WTC11 (cell line): ENCODE results near the gene CDR2. TPM values are rescaled to one million over a fixed set of nuclear protein-coding genes. Genes with fewer than 3 reads are reported as not detected.

Experiments
- ATAC-seq: fragments of 200-7000 bp; cut with Tn5 transposase; 2 replicates; pipeline ENCODE4 v1.10.0; 2021; ENCODE audit warnings: mild to moderate bottlenecking, moderate library complexity
- CTCF ChIA-PET: fragments of 300-600 bp; sonication (Branson Sonifier 250); formaldehyde crosslinking; loops from one replicate; lab custom pipeline; 2021; ENCODE audit warnings: antibody characterized with exemption; lab: Charles Lee
- POLR2A ChIA-PET: fragments of 350-600 bp; sonication (Branson Sonifier 250); formaldehyde crosslinking; loops from one replicate; lab custom pipeline; 2021; ENCODE audit warnings: antibody characterized with exemption; lab: Charles Lee
- DNase-seq: peaks from one replicate; pipeline ENCODE4 v3.0.0; 2021; ENCODE audit warnings: low spot score
- H3K27ac Mint-ChIP-seq: 2 replicates; pipeline ENCODE4 v1.8.0; 2021; ENCODE audit warnings: mixed read lengths
- H3K27me3 Mint-ChIP-seq: 2 replicates; pipeline ENCODE4 v1.8.0; 2021; ENCODE audit warnings: low read depth, mild to moderate bottlenecking, moderate library complexity, mixed read lengths
- H3K36me3 Mint-ChIP-seq: 2 replicates; pipeline ENCODE4 v1.8.0; 2021; ENCODE audit warnings: mixed read lengths
- H3K4me1 Mint-ChIP-seq: 2 replicates; pipeline ENCODE4 v1.8.0; 2022; ENCODE audit warnings: mixed read lengths
- H3K4me3 Mint-ChIP-seq: 2 replicates; pipeline ENCODE4 v1.8.0; 2021; ENCODE audit warnings: mild to moderate bottlenecking, moderate library complexity, mixed read lengths
- H3K9me3 Mint-ChIP-seq: 2 replicates; pipeline ENCODE4 v1.8.0; 2021; ENCODE audit warnings: mixed read lengths
- ATF1 ChIP-seq: sonication (generic); formaldehyde crosslinking; IDR thresholded peaks from 2 replicates; pipeline ENCODE4 v1.8.1; 2023; ENCODE audit warnings: mild to moderate bottlenecking, moderate library complexity, missing genetic modification reagents
- FOXJ3 ChIP-seq: sonication (generic); formaldehyde crosslinking; IDR thresholded peaks from 2 replicates; pipeline ENCODE4 v1.9.0; 2021; ENCODE audit warnings: missing genetic modification reagents, mild to moderate bottlenecking, borderline replicate concordance
- IRF2 ChIP-seq: sonication (generic); formaldehyde crosslinking; IDR thresholded peaks from 2 replicates; pipeline ENCODE4 v1.8.0; 2022; ENCODE audit warnings: low read depth, missing genetic modification reagents, borderline replicate concordance
- JUN ChIP-seq: sonication (generic); formaldehyde crosslinking; IDR thresholded peaks from 2 replicates; pipeline ENCODE4 v1.8.0; 2023; ENCODE audit warnings: mild to moderate bottlenecking, missing genetic modification reagents
- MYBL2 ChIP-seq: sonication (generic); formaldehyde crosslinking; IDR thresholded peaks from 2 replicates; pipeline ENCODE4 v1.8.1; 2023; ENCODE audit warnings: mild to moderate bottlenecking, moderate library complexity, missing genetic modification reagents
- NFE2L1 ChIP-seq: sonication (generic); formaldehyde crosslinking; IDR thresholded peaks from 2 replicates; pipeline ENCODE4 v1.8.1; 2023; ENCODE audit warnings: missing genetic modification reagents
- NR2C2 ChIP-seq: sonication (generic); formaldehyde crosslinking; IDR thresholded peaks from 2 replicates; pipeline ENCODE4 v1.8.0; 2022; ENCODE audit warnings: mild to moderate bottlenecking, missing genetic modification reagents
- SP1 ChIP-seq: sonication (generic); formaldehyde crosslinking; conservative IDR thresholded peaks from 2 replicates; pipeline ENCODE4 v1.8.1; 2022; ENCODE audit warnings: missing genetic modification reagents
- ZNF121 ChIP-seq: sonication (generic); formaldehyde crosslinking; IDR thresholded peaks from 2 replicates; pipeline ENCODE4 v1.8.0; 2023; ENCODE audit warnings: missing genetic modification reagents
- ZNF232 ChIP-seq: sonication (generic); formaldehyde crosslinking; IDR thresholded peaks from 2 replicates; pipeline ENCODE4 v1.8.0; 2022; ENCODE audit warnings: mild to moderate bottlenecking, missing genetic modification reagents
- ZNF317 ChIP-seq: sonication (generic); formaldehyde crosslinking; IDR thresholded peaks from 2 replicates; pipeline ENCODE4 v1.8.1; 2023; ENCODE audit warnings: low read depth, mild to moderate bottlenecking, moderate library complexity, missing genetic modification reagents, borderline replicate concordance
- total RNA-seq: library from RNA; stranded (reverse); gene quantifications from 3 replicates; pipeline ENCODE4 v1.2.3, GENCODE V29; 2021
- TF ChIP-seq, protein P1 (sequence below): sonication (generic); formaldehyde crosslinking; IDR thresholded peaks from 2 replicates; pipeline ENCODE4 v1.8.0; 2022; ENCODE audit warnings: mild to moderate bottlenecking, missing genetic modification reagents
- TF ChIP-seq, protein P2 (sequence below): sonication (generic); formaldehyde crosslinking; IDR thresholded peaks from 2 replicates; pipeline ENCODE4 v1.8.1; 2023; ENCODE audit warnings: mild to moderate bottlenecking, missing genetic modification reagents
- TF ChIP-seq, protein P3 (sequence below): sonication (generic); formaldehyde crosslinking; IDR thresholded peaks from 2 replicates; pipeline ENCODE4 v1.8.1; 2023; ENCODE audit warnings: mild to moderate bottlenecking, moderate library complexity, missing genetic modification reagents

The CDR2 gene
- total RNA-seq, 1 experiment from 2014 or later = 40.9 TPM

DNA sequence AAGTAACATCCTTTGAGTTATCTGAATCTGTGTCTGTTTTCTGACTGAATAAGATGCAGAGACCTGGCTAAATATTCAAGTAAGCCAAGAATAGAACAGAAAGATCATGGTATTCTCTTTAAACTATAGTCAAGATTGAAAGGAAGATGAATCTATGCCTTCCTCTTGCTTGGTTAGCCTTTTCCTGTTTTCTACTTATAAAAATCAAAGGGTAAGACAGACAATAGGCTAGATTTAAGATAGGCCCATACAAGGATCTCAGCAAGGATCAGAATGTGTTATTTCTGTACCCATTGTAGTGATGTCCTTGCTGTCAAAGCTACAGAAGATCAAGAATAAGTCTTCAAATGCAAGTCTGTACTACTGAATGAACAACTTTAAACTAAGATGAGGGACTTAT lies 7.0 kb upstream of the CDR2 start:
- H3K36me3 Mint-ChIP-seq = no peaks in the 10 kb centered on the region
- ChIA-PET POLR2A (no interaction called here), CTCF (no interaction called here)
- no peak overlapping the region for H3K27ac Mint-ChIP-seq
- no peak overlapping the region for H3K4me3 Mint-ChIP-seq
- ATAC-seq (no peak), DNase-seq (no peak)
- H3K27me3 Mint-ChIP-seq = peaks cover under 1% of the 10 kb centered on the region; the same call in 1 of the 2 replicates
- no peaks in the 10 kb centered on the region for H3K9me3 Mint-ChIP-seq
- H3K4me1 Mint-ChIP-seq = peaks cover 3% of the 10 kb centered on the region
- no peak for TF ChIP-seq MYBL2 (CRISPR knock-in tag)
- no peak for TF ChIP-seq ATF1 (CRISPR knock-in tag)
- TF ChIP-seq NFE2L1 (CRISPR knock-in tag) = no peak
- no peak for TF ChIP-seq SP1 (CRISPR knock-in tag)
- no peak for TF ChIP-seq FOXJ3
- TF ChIP-seq JUN = no peak
- TF ChIP-seq ZNF121 (CRISPR knock-in tag) = no peak
- TF ChIP-seq, protein P1, sequence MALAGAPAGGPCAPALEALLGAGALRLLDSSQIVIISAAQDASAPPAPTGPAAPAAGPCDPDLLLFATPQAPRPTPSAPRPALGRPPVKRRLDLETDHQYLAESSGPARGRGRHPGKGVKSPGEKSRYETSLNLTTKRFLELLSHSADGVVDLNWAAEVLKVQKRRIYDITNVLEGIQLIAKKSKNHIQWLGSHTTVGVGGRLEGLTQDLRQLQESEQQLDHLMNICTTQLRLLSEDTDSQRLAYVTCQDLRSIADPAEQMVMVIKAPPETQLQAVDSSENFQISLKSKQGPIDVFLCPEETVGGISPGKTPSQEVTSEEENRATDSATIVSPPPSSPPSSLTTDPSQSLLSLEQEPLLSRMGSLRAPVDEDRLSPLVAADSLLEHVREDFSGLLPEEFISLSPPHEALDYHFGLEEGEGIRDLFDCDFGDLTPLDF (CRISPR knock-in tag) = no peak
- TF ChIP-seq, protein P2, sequence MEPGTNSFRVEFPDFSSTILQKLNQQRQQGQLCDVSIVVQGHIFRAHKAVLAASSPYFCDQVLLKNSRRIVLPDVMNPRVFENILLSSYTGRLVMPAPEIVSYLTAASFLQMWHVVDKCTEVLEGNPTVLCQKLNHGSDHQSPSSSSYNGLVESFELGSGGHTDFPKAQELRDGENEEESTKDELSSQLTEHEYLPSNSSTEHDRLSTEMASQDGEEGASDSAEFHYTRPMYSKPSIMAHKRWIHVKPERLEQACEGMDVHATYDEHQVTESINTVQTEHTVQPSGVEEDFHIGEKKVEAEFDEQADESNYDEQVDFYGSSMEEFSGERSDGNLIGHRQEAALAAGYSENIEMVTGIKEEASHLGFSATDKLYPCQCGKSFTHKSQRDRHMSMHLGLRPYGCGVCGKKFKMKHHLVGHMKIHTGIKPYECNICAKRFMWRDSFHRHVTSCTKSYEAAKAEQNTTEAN (CRISPR knock-in tag) = no peak
- TF ChIP-seq, all 79 proteins: peak for 0

DNA sequence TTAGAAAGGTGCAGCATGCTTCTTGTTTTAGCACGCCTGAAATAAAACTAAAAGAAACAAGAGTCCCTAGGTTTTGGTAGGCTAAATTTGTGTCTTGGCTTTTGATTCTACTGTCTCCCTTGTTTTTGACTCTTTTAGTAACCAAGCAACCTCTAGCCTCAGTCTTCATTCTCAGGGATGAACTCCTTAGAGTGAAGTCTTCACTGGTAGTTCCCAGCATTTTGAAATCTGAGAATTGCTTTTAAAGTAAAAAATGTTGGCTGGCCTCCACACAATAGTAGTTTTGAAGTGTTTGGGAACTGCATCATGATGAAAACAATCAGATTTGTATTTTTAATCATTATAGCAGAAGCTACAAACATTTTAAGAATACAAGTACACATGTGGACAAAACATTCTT lies 6.1 kb upstream of the CDR2 start:
- Mint-ChIP-seq H3K27ac (no peak overlapping the region), H3K36me3 (no peaks in the 10 kb centered on the region), H3K4me1 (peaks cover 9% of the 10 kb centered on the region), H3K9me3 (no peaks in the 10 kb centered on the region), H3K4me3 (no peak overlapping the region)
- CTCF ChIA-PET = no interaction called here
- POLR2A ChIA-PET = no interaction called here
- no peak for DNase-seq
- no peak for ATAC-seq
- no peak for TF ChIP-seq ZNF232 (CRISPR knock-in tag)
- TF ChIP-seq MYBL2 (CRISPR knock-in tag) = no peak
- TF ChIP-seq IRF2 (CRISPR knock-in tag) = no peak
- no peak for TF ChIP-seq NR2C2 (CRISPR knock-in tag)
- TF ChIP-seq, all 79 proteins: peak for 0
- peaks cover 9% of the 10 kb centered on the region for H3K27me3 Mint-ChIP-seq

DNA sequence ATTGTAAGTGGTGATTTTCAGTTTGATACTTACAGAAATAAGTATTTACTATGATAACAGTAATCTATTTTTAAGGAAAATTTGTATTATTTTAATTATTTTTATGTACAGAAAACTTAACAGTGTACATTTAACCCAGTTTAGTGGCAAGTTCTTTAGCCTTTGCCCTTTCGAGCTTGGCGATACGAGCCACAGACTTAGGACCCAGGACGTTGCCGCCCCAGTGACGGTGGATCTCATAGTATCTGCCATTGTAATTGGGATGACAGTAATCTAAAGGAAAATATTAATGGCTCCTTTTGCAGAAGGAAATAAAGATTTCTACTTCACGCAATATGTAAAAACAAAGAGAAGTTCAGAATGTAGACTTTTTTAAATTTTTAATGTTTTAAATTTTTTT lies 5.2 kb upstream of the CDR2 start:
- no peak for DNase-seq
- Mint-ChIP-seq H3K9me3 (no peaks in the 10 kb centered on the region), H3K36me3 (no peaks in the 10 kb centered on the region), H3K27ac (no peak overlapping the region), H3K4me1 (peaks cover 13% of the 10 kb centered on the region), H3K27me3 (peaks cover 13% of the 10 kb centered on the region), H3K4me3 (no peak overlapping the region)
- no peak for ATAC-seq
- TF ChIP-seq NR2C2 (CRISPR knock-in tag) (no peak), ZNF317 (CRISPR knock-in tag) (peak; percentile 72; the same call in 1 of the 2 replicates)
- TF ChIP-seq, protein P1 (CRISPR knock-in tag) = no peak
- TF ChIP-seq, protein P3, sequence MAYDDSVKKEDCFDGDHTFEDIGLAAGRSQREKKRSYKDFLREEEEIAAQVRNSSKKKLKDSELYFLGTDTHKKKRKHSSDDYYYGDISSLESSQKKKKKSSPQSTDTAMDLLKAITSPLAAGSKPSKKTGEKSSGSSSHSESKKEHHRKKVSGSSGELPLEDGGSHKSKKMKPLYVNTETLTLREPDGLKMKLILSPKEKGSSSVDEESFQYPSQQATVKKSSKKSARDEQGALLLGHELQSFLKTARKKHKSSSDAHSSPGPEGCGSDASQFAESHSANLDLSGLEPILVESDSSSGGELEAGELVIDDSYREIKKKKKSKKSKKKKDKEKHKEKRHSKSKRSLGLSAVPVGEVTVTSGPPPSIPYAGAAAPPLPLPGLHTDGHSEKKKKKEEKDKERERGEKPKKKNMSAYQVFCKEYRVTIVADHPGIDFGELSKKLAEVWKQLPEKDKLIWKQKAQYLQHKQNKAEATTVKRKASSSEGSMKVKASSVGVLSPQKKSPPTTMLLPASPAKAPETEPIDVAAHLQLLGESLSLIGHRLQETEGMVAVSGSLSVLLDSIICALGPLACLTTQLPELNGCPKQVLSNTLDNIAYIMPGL (CRISPR knock-in tag) = no peak
- ChIA-PET CTCF (interaction anchor here (0.6 kb wide), 1 partner anchor 1038 kb away, joined by 3 read pairs; no protein-coding TSS in a partner anchor), POLR2A (no interaction called here)
